Stomach (tissue), 9 donors: ENCODE data around the gene RASSF1. TPM values are rescaled to one million over a fixed set of nuclear protein-coding genes. Genes with fewer than 3 reads are reported as not detected.
A peak's percentile ranks its signal among the peaks of the same experiment; 100 is the strongest.

Experiments used
- DNase-seq, 2 donors: peaks; one replicate each; pipeline versions ENCODE4 v3.0.0 to v3.0.0-alpha.2; 2013 to 2019
- H3K27ac ChIP-seq, 5 donors: fragments of 200-600 bp in 4 of 5; sonication (generic) in 4 of 5; one replicate each; pipeline ENCODE4 v1.5.1; 2013 to 2019; ENCODE audit warnings: mild to moderate bottlenecking in 1 of 5, moderate library complexity in 1 of 5
- H3K27me3 ChIP-seq, 3 donors: fragments of 200-600 bp; sonication (generic); one replicate each; pipeline ENCODE4 v1.5.1; 2017 to 2019; ENCODE audit warnings: mixed run types in 1 of 3
- H3K36me3 ChIP-seq, 4 donors: fragments of 200-600 bp; sonication (generic); 1 replicate in 3 of 4; 2 replicates in 1 of 4; pipeline ENCODE4 v1.5.1; 2016 to 2019
- H3K4me1 ChIP-seq, 4 donors: fragments of 200-600 bp; sonication (generic); one replicate each; pipeline ENCODE4 v1.5.1; 2016 to 2019
- H3K4me3 ChIP-seq, 4 donors: fragments of 200-600 bp; sonication (generic) in 3 of 4; one replicate each; pipeline ENCODE4 v1.5.1; 2016 to 2019; ENCODE audit warnings: mild to moderate bottlenecking in 1 of 4
- H3K9me3 ChIP-seq, 4 donors: fragments of 200-600 bp; sonication (generic); one replicate each; pipeline ENCODE4 v1.5.1; 2016 to 2019
- EP300 ChIP-seq: sonication (generic); formaldehyde crosslinking; IDR thresholded peaks from one replicate; pipeline ENCODE4 v1.6.1; 2017; ENCODE audit warnings: antibody characterized with exemption
- POLR2A ChIP-seq, 4 donors: fragments of 450-650 bp; IDR thresholded peaks; one replicate each; pipeline ENCODE4 v1.6.1; 2016; ENCODE audit warnings: antibody characterized with exemption in 4 of 4, control low read depth in 2 of 4, mild to moderate bottlenecking in 1 of 4, moderate library complexity in 1 of 4
- POLR2AphosphoS5 ChIP-seq, 3 donors: sonication (generic); formaldehyde crosslinking; IDR thresholded peaks; one replicate each; pipeline ENCODE4 v1.6.1; 2016; ENCODE audit warnings: antibody characterized with exemption in 3 of 3
- WGBS, 5 donors: extraction: QIAGEN DNeasy Blood & Tissue Kit in 3 of 5; methylation state at CpG; one replicate each; pipeline versions ENCODE4 v1.1.5 to v1.1.7; 2013 to 2018; 5-methylcytosine and 5-hydroxymethylcytosine counted together
- intact Hi-C: fragments of 100-400 bp; cut with DNase I; formaldehyde crosslinking; loops from one replicate; pipeline ENCODE4 v1.15.1; 2023; ENCODE audit warnings: low total_unique reads
- polyA plus RNA-seq, 3 donors: library from polyadenylated mRNA; stranded (reverse); fragments of 200-250 nt; gene quantifications; one replicate each; pipeline ENCODE4 v1.2.3, GENCODE V29; 2013
- total RNA-seq, 5 donors: library from RNA; depleted of rRNA; stranded (reverse); fragments of >200 nt; gene quantifications; one replicate each; pipeline versions ENCODE4 v1.1.0 to v1.2.3, GENCODE V29; 2014 to 2016
- TF ChIP-seq, protein P1 (sequence below), 7 experiments: fragments of 450-650 bp in 4 of 7; fragments of 200-600 bp in 3 of 7; sonication (generic) in 3 of 7; IDR thresholded peaks; one replicate each; pipeline ENCODE4 v1.5.1; 2016 to 2019; ENCODE audit warnings: antibody characterized with exemption in 7 of 7, control low read depth in 2 of 7, mild to moderate bottlenecking in 1 of 7
- donor health status: healthy with polysubstance abuse.
- donor health status: Bipolar disorder and iron deficiency.
- donor health status: healthy.

The RASSF1 gene
- total and polyA plus RNA-seq, 8 donors = 16.5 to 37.3 (median 27.4) TPM

DNA sequence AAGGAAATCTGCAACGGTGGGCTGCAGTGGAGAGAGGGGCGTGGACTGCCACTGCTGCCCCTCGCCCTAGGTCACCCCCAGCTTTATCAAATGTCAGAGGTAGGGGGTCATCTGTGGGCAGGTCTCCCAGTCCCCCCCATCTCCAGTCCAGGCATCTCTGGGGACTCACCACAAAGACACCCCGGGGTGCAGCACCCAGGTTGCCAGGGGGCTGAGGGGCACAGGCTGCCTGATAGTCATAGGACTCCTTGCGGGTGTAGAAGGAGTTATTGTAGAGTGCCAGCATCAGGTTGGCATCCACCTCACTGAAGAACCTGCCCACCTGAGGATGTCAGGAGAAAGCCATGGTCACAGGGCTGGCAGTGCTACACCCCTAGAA lies 25.2 kb upstream of the RASSF1 start:
- Histone ChIP-seq H3K27me3 (no peaks in the 10 kb centered on the region), H3K4me3 (peak overlapping the region; percentile 51 to 76 (median 67)), H3K4me1 (peaks cover 13 to 39% (median 16%) of the 10 kb centered on the region in 4 donors), H3K36me3 (no peaks in the 10 kb centered on the region), H3K9me3 (no peaks in the 10 kb centered on the region), H3K27ac (peak overlapping the region in 4 of 5 donors; percentile 73 to 87 (median 81))
- WGBS, 5 donors = 62 to 82% (median 67%) methylated on average over 5 of the region's 5 CpGs
- no peak for DNase-seq
- TF ChIP-seq POLR2AphosphoS5 (IDR thresholded peaks at IDR 0.05) (no peak), POLR2A (IDR thresholded peaks at IDR 0.05) (no peak), EP300 (no peak)
- TF ChIP-seq, protein P1, sequence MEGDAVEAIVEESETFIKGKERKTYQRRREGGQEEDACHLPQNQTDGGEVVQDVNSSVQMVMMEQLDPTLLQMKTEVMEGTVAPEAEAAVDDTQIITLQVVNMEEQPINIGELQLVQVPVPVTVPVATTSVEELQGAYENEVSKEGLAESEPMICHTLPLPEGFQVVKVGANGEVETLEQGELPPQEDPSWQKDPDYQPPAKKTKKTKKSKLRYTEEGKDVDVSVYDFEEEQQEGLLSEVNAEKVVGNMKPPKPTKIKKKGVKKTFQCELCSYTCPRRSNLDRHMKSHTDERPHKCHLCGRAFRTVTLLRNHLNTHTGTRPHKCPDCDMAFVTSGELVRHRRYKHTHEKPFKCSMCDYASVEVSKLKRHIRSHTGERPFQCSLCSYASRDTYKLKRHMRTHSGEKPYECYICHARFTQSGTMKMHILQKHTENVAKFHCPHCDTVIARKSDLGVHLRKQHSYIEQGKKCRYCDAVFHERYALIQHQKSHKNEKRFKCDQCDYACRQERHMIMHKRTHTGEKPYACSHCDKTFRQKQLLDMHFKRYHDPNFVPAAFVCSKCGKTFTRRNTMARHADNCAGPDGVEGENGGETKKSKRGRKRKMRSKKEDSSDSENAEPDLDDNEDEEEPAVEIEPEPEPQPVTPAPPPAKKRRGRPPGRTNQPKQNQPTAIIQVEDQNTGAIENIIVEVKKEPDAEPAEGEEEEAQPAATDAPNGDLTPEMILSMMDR (IDR thresholded peaks at IDR 0.05) = no peak
- intact Hi-C loops = no loop called here

DNA sequence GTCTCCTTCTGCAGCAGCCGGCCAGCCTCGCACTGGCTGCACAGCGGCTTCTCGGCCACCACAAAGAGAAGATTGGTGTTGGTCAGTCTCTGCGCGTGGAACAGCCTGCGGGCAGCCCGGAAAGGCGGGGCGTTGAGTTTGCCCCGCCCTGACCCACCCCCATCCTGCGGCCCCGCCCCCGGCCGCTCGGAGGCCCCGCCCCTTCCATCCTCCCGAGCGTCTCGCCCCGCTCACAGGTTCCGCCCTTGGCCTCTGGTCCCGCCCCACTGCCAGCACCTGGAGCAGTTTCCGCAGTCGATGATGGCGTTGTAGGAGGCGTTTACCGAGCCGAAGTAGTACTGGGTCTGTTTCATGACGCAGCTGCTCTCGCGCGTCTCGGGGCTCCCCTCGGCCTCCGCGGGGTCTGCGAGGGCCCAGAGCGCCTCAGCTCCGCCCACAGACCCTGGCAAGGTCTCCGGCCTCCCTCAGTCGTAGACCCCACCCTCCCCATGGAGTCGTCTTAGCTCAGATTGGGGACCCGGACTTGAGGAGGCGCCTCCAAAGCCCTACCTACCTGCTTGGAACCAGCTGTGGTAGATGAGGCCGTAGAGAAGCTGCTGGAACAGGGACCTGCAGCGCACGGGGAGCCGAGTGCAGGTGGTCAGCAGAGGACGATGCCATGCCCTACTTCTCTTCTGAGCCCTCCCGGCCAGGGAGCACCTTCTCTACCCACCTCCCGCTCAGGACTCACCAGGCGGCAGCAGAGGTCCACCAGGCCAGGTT lies 24.6 kb upstream of the RASSF1 start:
- 3 to 5% (median 4%) methylated on average over 25 to 53 of the region's 53 CpGs for WGBS, 5 donors
- H3K27me3 ChIP-seq = no peaks in the 10 kb centered on the region
- H3K4me3 ChIP-seq = peak overlapping the region; percentile 51 to 76 (median 67)
- TF ChIP-seq POLR2A (IDR thresholded peaks at IDR 0.05) = no peak
- TF ChIP-seq EP300 = no peak
- TF ChIP-seq, protein P1 (IDR thresholded peaks at IDR 0.05) = peak in 1 of 7 experiments; percentile 6
- TF ChIP-seq POLR2AphosphoS5 (IDR thresholded peaks at IDR 0.05) = peak; percentile 44 to 90 (median 71)
- DNase-seq = peak; percentile 95 to 96
- H3K4me1 ChIP-seq = peaks cover 13 to 39% (median 16%) of the 10 kb centered on the region in 4 donors
- peak overlapping the region; percentile 73 to 87 (median 77) for H3K27ac ChIP-seq
- H3K36me3 ChIP-seq = no peaks in the 10 kb centered on the region
- H3K9me3 ChIP-seq = no peaks in the 10 kb centered on the region
- intact Hi-C loops = no loop called here

DNA sequence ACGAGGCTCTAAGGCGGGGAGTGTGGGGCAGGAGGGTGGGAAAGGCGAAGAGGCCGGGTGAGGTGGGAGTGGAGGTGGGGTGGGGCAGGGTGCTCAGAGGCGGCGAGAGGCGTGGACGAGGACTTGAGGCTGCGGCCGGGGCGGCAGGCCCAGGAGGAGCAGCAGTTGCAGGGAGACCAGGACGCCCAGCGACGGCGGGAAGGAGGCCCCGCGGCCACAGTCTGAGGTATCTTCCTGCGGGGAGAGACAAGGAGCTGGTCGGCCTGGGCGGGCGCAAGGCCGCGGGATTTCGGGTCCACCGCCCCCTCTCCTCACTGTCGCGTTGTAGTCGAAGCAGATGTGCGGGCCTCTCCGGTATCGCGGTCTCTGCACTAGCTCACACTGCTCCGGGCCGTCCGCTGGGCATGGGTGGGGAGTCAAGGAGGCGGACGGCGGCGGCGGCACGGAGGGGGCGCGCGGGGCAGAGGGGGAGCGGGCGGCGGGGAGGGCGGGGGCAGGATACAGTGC lies 24.0 kb upstream of the RASSF1 start:
- no peak for TF ChIP-seq EP300
- TF ChIP-seq, protein P1 (IDR thresholded peaks at IDR 0.05) = no peak
- TF ChIP-seq POLR2A (IDR thresholded peaks at IDR 0.05) = no peak
- no peak for TF ChIP-seq POLR2AphosphoS5 (IDR thresholded peaks at IDR 0.05)
- DNase-seq = peak; percentile 38 to 76
- no peaks in the 10 kb centered on the region for H3K36me3 ChIP-seq
- WGBS, 5 donors = 5 to 16% (median 9%) methylated on average over 16 to 48 of the region's 48 CpGs
- intact Hi-C loops = no loop called here
- H3K4me3 ChIP-seq = peak overlapping the region; percentile 51 to 76 (median 67)
- no peaks in the 10 kb centered on the region for H3K9me3 ChIP-seq
- H3K27me3 ChIP-seq = no peaks in the 10 kb centered on the region
- peak overlapping the region; percentile 51 to 85 (median 77) for H3K27ac ChIP-seq
- peaks cover 13 to 42% (median 19%) of the 10 kb centered on the region in 4 donors for H3K4me1 ChIP-seq

DNA sequence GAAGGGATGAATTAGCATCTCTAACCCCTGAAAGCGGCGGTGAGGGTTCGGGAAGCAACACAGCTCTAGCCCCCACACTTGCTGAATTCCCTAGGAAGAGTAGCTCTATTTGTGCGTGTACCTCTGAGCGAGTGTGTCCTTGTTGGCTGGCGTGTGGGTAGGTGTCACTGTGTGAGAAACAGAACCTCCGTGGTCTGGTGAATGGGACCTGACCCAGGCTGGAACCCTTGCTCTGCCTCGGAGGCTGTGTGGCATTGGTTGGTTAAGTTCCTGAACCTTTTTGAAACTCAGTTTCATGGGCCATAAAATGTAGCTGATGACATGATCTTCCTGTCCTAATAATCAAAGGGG lies 19.1 kb upstream of the RASSF1 start:
- Histone ChIP-seq H3K9me3 (no peaks in the 10 kb centered on the region), H3K4me1 (peaks cover 42 to 58% (median 51%) of the 10 kb centered on the region in 4 donors), H3K4me3 (peak overlapping the region; percentile 68 to 89 (median 84)), H3K27ac (peak overlapping the region in 2 of 5 donors; percentile 86 to 92), H3K36me3 (peaks cover 16 to 34% (median 22%) of the 10 kb centered on the region in 4 donors), H3K27me3 (no peaks in the 10 kb centered on the region)
- no peak for DNase-seq
- intact Hi-C loops = no loop called here
- 21 to 28% (median 22%) methylated on average over 4 to 8 of the region's 8 CpGs for WGBS, 5 donors
- TF ChIP-seq EP300 (no peak), POLR2AphosphoS5 (IDR thresholded peaks at IDR 0.05) (no peak), POLR2A (IDR thresholded peaks at IDR 0.05) (no peak)
- TF ChIP-seq, protein P1 (IDR thresholded peaks at IDR 0.05) = no peak
